GM10266 (cell line): ENCODE results near the gene NPHP1.
"Not testable (repeated sequence)": the region's sequence is repeated elsewhere in the genome, so short reads cannot be mapped to it uniquely, and the experiment has no call there.

Experiments
- DNase-seq: peaks from one replicate; pipeline ENCODE4 v3.0.0; 2012; ENCODE audit errors: extremely low spot score
- CTCF ChIP-seq: IDR thresholded peaks from 2 replicates; pipeline ENCODE4 v1.5.1; 2012; ENCODE audit warnings: mild to moderate bottlenecking, low read depth; ENCODE audit not compliant: control insufficient read depth, insufficient read depth; ENCODE audit errors: missing control alignments

The NPHP1 gene

GRCh38 chr2:110167326-110168000, 37.4 kb downstream of the NPHP1 start:
- no peak for DNase-seq
- no peak for TF ChIP-seq CTCF

- TF ChIP-seq CTCF = no peak
- no peak for DNase-seq
These were observed 38.5 kb downstream of the NPHP1 start for GRCh38 chr2:110166266-110166665.

- DNase-seq = peak; percentile 43
- TF ChIP-seq CTCF = peak; percentile 66
These were observed 47.5 kb downstream of the NPHP1 start for GRCh38 chr2:110157153-110157793.

- DNase-seq = not testable (repeated sequence)
These were observed 50.0 kb downstream of the NPHP1 start for GRCh38 chr2:110154828-110155227.

GRCh38 chr2:110154188-110154587, 50.6 kb downstream of the NPHP1 start:
- DNase-seq = not testable (repeated sequence)

GRCh38 chr2:110153416-110153815, 51.4 kb downstream of the NPHP1 start:
- no peak for DNase-seq
- no peak for TF ChIP-seq CTCF

GRCh38 chr2:110152943-110153342, 51.9 kb downstream of the NPHP1 start:
- DNase-seq = no peak
- TF ChIP-seq CTCF = no peak

- TF ChIP-seq CTCF = no peak
- DNase-seq = no peak
These were observed 55.2 kb downstream of the NPHP1 start for GRCh38 chr2:110149330-110150220.
